ENCODE data around the gene POLR1H.

DNA sequence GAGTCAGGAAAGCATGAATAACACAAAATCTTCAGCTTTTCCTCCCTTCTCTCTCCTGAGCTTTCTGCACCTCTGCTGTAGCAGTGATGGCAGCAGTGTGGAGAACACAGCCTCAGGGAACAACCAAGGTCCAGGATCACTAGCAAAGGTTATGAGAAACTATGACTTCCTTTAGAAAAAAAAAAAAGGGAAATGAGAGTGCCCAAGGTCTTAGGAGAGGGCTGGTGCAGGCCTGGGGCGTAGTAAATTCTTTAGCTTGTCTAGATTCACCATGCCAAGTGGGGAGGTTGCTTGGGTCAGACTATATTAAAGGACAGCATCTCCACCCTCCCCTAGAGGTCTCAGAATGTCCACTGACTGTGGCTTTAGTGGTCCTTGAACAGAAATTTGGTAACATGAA lies 40.4 kb upstream of the POLR1H start:
- TF ChIP-seq, protein P1, sequence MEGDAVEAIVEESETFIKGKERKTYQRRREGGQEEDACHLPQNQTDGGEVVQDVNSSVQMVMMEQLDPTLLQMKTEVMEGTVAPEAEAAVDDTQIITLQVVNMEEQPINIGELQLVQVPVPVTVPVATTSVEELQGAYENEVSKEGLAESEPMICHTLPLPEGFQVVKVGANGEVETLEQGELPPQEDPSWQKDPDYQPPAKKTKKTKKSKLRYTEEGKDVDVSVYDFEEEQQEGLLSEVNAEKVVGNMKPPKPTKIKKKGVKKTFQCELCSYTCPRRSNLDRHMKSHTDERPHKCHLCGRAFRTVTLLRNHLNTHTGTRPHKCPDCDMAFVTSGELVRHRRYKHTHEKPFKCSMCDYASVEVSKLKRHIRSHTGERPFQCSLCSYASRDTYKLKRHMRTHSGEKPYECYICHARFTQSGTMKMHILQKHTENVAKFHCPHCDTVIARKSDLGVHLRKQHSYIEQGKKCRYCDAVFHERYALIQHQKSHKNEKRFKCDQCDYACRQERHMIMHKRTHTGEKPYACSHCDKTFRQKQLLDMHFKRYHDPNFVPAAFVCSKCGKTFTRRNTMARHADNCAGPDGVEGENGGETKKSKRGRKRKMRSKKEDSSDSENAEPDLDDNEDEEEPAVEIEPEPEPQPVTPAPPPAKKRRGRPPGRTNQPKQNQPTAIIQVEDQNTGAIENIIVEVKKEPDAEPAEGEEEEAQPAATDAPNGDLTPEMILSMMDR (IDR thresholded peaks at IDR 0.05 in 2 of 3, conservative IDR thresholded peaks at IDR 0.05 in 1 of 3; ENCODE audit: borderline replicate concordance in 1 of 3, insufficient read depth in 1 of 3, low read depth in 2 of 3, low read length in 2 of 3), result no peak
- TF ChIP-seq, protein P2, sequence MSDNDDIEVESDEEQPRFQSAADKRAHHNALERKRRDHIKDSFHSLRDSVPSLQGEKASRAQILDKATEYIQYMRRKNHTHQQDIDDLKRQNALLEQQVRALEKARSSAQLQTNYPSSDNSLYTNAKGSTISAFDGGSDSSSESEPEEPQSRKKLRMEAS (IDR thresholded peaks at IDR 0.05), result no peak
- TF ChIP-seq, protein P3, sequence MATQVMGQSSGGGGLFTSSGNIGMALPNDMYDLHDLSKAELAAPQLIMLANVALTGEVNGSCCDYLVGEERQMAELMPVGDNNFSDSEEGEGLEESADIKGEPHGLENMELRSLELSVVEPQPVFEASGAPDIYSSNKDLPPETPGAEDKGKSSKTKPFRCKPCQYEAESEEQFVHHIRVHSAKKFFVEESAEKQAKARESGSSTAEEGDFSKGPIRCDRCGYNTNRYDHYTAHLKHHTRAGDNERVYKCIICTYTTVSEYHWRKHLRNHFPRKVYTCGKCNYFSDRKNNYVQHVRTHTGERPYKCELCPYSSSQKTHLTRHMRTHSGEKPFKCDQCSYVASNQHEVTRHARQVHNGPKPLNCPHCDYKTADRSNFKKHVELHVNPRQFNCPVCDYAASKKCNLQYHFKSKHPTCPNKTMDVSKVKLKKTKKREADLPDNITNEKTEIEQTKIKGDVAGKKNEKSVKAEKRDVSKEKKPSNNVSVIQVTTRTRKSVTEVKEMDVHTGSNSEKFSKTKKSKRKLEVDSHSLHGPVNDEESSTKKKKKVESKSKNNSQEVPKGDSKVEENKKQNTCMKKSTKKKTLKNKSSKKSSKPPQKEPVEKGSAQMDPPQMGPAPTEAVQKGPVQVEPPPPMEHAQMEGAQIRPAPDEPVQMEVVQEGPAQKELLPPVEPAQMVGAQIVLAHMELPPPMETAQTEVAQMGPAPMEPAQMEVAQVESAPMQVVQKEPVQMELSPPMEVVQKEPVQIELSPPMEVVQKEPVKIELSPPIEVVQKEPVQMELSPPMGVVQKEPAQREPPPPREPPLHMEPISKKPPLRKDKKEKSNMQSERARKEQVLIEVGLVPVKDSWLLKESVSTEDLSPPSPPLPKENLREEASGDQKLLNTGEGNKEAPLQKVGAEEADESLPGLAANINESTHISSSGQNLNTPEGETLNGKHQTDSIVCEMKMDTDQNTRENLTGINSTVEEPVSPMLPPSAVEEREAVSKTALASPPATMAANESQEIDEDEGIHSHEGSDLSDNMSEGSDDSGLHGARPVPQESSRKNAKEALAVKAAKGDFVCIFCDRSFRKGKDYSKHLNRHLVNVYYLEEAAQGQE (IDR thresholded peaks at IDR 0.05; ENCODE audit: low read depth), result no peak
- TF ChIP-seq SP1 (IDR thresholded peaks at IDR 0.05; ENCODE audit: low read depth) (no peak), ELF1 (IDR thresholded peaks at IDR 0.05; ENCODE audit: borderline replicate concordance, low read depth) (no peak), TCF7L2 (IDR thresholded peaks at IDR 0.05; ENCODE audit: borderline replicate concordance, extremely low read depth, insufficient read depth, insufficient read length) (no peak), ZFX (IDR thresholded peaks at IDR 0.05) (no peak), ZNF274 (IDR thresholded peaks at IDR 0.05; ENCODE audit: low read depth, low read length) (no peak), FOSL1 (IDR thresholded peaks at IDR 0.05; ENCODE audit: low read depth) (no peak), POLR2A (IDR thresholded peaks at IDR 0.05; ENCODE audit: borderline replicate concordance, extremely low read depth, insufficient read depth, insufficient read length) (no peak), EZH2phosphoT487 (IDR thresholded peaks at IDR 0.05; ENCODE audit: borderline replicate concordance) (no peak), POLR2AphosphoS5 (IDR thresholded peaks at IDR 0.05; ENCODE audit: low read depth, low read length) (no peak), YY1 (IDR thresholded peaks at IDR 0.05; ENCODE audit: extremely low read depth, insufficient replicate concordance, low read depth, low read length) (no peak)
- TF ChIP-seq, protein P4, sequence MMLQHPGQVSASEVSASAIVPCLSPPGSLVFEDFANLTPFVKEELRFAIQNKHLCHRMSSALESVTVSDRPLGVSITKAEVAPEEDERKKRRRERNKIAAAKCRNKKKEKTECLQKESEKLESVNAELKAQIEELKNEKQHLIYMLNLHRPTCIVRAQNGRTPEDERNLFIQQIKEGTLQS (IDR thresholded peaks at IDR 0.05), result no peak

Measured in HCT116 (cell line).